ENCODE data around the gene ANO7.

ANO7 gene

GRCh38 chr2:241274127-241274526 lies 85.7 kb downstream of the ANO7 start:
- no peak for DNase-seq (ENCODE audit: low read depth)

Measured in activated T-cell treated with anti-CD3 and anti-CD28 coated beads for 24 hours (primary cell).